ENCODE results near the gene PMEL.

GRCh38 chr12:55927588-55928502 is 38.0 kb downstream of the PMEL start, which contains the start of gene PYM1:
- TF ChIP-seq EZH2 (IDR thresholded peaks at IDR 0.05; ENCODE audit: insufficient read depth, poor library complexity, severe bottlenecking) = no peak
- no peak for TF ChIP-seq EZH2phosphoT487 (IDR thresholded peaks at IDR 0.05; ENCODE audit: insufficient read depth, low read depth)

All from GM23248 (cell line).